HG02840 (cell line): ENCODE measurements around the gene PLCB1.

Experiments
- ATAC-seq: cut with Tn5 transposase; IDR thresholded peaks from one replicate; pipeline ENCODE4 v1.9.1; 2021; ENCODE audit warnings: mild to moderate bottlenecking, moderate library complexity, moderate number of reproducible peaks; ENCODE audit not compliant: unreplicated experiment, low FRiP score

The PLCB1 gene

DNA sequence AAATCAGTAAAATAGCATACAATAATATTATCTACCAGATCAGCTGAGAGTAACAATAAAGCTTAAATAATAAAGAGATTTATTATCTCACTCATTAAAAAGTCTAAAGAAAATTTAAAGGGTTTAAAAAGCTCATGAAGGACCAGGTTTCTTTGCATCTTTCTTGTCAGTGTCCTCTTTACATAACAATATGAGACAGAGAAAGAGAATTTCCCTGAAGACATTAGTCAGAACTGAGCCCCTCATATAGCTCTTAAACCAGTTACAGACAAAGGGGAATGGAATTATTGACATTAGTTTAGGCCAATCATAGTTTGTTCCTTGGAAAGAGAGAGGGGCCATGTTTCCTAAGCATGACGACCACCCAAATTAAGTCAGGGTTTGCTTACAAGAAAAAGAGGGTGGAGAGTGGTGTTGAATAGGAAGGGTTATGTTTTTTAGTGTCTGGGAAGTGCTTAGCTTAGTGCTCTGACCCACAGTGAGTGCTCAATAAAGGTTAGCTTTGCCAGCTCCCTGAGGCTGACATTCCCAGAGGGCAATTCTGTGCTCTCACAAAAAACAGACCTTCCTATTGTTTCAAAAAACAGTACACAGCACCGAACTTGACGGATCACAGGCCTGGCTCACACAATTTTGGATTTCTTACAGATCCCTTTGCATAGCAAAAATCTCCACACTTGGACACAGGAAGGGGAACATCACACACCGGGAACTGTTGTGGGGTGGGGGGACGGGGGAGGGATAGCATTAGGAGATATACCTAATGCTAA is 3.6 kb upstream of the PLCB1 start:
- no peak for ATAC-seq

DNA sequence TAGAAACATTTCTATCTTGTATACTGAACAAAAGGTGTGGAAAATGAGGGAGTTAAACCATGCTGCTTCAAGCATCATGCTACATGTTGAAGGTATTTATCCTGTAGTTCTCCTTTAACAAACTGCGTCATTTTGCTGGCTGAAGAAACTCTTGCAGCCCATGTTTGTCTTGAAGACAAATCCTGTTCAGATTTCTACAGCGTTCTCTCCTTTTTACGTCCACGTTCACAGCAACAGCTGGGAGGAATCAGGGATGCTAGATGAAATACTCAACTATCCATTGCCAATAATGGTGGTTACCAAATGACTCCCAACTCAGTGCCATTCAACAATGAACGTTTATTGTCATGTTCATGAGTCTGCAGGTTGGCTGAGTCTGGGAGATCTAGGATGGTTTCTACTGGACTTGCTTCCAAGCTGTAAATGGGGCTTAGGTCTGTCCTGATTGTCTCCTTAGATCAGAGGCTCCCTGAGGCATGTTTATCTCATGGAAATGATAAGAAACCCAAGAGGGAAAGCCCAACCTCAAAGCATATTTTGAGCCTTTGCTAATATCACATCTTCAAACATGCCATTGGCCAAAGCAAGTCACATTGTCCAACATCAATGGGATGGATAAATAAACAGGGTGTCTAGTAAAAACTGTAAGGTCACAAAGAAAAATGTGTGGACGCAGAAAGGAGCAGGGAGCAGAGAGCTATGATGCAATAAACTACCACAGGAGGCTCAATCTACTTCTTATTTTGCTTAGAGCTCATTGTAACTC is 2.7 kb upstream of the PLCB1 start:
- no peak for ATAC-seq

DNA sequence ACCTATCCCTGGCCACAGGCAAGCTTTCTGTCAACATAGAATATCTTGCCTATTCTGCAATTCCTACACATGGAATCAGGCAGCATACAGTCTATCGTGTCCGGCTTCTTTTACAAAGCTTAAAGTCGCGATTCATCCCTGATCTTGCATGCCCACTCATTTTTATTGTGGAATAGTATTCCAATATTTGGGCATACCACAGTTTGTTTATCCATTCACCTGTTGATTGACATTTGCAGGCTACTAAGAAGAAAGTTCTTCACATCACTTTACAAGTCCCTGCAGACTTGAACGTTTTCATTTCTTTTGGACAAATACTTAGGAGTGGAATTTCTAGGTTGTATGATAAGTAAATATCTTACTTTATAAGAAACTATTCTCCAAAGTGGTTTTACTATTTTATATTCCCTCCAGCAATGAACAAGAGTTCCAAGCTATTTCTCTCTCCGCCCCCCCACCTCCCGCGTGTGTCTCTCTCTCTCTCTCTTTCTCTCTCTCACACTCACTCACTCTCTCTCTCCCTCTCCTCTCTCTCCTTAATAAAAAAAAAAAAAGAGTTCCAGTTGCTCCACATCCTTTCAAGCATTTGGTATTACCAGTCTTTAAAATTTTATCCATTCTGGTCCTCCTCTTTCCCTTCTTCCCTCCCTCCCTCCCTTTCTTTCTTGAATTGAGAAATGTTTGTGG is 1.1 kb upstream of the PLCB1 start:
- ATAC-seq: no peak

DNA sequence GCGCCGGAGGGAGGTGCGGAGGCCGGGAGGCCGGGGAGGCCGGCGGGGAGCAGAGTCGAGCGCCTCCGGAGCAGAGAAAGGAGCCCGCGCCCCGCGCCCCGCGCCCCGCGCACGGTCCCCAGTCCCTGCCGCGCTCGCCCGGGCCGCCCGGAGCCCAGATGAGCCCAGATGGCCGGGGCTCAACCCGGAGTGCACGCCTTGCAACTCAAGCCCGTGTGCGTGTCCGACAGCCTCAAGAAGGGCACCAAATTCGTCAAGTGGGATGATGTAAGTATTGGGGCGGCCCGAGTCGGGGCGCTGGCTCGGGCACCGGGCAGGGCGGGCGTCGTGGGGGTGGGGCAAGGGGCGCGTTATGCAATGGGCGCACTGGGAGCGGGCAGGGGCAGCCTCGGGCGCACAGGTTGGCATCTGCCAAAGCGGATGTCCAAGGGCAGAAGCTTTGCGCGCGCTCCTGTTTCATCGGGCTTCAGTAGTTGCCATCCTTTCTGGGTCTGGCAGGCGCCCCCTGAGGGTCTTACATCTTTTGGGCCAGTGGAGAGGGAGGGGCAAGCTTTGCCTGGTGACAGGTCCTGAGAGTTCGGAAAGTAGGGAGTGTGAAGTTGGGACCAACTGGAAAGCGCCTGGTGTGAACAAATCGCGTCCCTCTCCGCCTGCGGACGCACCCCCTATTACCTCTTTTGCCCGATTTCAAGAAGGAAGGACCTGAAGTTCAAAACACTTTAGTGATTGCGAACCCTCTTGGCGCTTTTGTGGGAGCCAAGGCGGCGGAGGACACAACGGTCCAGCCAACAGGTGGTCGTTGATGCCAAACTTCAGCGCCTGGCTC is 631 bp downstream of the PLCB1 start:
- ATAC-seq: peak; percentile 18

DNA sequence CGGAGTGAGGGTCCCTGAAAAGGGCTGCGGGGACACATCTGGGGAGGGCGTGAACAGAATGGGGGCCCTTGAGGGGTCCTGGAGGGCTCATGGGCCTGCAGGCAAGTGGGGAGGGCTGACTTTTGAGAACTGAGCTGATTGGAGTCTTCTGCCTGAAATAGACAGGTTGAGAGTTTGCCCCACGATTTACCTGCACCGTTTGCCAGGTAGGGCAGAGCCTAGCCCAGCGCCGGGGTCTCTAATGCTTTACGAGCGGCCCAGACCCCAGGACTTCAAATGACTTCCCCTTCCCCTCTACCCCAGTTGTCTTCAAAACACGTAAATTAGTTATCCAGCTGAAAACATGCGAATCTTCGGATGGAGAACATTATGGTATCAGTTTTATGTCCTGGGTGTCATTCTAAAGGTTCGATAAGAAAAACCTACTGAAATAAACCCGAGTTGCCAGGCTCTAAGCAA is 1.3 kb downstream of the PLCB1 start:
- no peak for ATAC-seq

DNA sequence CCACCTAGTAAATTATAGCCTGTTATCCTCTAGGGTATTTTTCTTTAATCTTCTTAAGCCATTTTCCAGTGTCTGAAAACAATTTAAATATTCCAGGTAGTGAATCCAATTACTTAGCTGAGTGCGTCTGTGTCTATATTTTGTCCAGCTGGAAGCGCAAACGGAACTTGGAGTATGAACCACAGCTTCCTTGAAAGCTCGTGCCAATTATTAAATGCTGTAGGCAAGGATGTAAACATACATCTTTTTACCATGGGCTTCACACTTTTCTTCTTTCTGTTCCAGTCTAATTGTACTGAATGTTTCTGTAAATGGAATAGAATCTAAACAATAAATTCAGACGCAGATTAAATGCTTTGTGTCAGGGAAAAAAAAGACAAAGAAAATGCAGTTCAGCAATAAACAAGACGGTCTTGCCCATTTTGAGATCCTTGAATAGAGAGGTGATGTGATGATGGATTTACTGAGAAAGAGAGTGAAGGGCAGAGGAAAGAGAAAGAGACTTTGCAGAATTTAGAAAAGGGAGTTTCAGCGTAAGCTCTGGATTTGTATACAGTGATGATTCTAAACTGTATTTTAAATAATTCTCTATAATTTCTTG is 1.9 kb downstream of the PLCB1 start:
- no peak for ATAC-seq

DNA sequence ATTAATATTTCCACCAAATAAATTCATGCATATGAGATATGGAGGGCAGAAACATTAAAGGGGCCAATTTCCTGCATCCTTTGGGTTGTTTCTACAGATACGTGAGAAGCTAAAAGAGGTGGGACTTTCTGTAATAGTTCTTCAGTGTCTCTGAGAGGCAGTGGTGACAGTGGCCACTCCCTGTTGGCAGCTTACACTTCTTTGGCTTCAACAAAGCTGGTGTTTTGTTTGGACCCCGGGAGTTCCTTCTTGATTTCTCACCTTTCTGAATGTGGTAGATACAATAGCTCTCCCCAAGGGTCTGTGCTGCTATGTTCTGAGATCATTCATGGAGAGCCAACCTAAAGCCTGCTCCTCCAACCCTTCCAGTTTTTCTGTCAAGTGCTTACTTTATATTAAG is 7.8 kb downstream of the PLCB1 start:
- ATAC-seq: no peak

DNA sequence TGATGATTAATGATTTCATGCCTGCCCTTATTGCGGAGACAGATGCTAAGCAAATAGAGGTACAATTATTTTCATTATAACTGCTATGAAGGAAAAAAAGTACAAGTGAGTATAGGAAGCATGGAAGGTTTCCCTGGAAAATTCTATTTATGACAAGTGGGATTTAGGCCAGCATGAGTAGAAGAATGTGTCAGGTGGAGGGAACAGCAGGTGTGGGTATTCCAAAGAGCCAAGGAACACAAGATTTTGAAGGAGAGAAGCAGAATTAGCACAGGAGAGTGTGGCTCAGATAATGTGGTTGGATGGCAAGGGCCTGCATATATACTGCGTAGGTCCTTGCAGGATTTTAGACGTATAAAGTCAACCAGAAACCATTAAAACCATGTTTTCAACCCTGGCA is 11.4 kb downstream of the PLCB1 start:
- no peak for ATAC-seq

DNA sequence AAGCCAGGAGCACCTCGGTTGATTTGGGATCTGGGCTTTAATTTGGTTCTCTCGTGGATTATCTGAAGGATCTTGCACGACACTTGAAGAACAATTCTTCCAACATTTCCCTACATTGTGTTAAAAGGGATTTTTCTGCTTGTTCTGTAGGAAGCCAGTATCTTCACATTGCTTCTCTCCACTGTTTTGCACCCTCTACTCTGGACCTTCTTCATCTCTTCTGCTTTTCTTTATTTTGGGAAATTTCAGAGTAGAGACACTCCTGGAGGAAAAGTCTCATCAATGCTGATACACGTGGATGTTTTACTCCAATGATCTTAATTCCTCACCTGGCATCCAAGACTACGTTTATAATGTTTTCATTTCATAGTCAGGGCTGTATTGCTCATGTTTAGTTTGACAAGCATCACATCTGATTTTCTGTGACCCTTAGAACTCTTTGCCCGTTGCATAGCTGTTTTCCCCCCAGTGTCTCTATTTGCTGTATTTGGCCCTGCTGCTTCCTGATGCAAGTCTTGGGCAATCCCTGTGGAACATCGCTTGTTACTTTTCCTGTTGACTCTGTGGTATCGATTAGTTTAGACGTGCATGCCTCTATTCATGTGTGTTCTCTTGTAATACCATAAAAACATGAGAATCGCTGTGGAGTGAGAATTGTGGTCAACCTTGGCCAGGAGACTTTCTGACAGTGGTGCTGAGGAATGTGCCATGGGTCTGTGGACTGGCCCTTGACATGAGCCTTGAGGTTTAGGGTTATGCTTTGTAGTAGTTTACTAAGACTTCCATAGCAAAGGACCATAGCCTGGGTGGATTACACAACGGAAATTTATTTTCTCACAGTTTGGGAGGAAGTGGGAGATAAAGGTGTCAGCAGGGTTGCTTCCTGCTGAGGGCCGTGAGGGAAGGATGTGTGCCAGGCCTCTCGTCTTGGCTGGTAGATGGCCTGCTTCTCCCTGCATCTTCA is 12.5 kb downstream of the PLCB1 start:
- ATAC-seq: no peak

DNA sequence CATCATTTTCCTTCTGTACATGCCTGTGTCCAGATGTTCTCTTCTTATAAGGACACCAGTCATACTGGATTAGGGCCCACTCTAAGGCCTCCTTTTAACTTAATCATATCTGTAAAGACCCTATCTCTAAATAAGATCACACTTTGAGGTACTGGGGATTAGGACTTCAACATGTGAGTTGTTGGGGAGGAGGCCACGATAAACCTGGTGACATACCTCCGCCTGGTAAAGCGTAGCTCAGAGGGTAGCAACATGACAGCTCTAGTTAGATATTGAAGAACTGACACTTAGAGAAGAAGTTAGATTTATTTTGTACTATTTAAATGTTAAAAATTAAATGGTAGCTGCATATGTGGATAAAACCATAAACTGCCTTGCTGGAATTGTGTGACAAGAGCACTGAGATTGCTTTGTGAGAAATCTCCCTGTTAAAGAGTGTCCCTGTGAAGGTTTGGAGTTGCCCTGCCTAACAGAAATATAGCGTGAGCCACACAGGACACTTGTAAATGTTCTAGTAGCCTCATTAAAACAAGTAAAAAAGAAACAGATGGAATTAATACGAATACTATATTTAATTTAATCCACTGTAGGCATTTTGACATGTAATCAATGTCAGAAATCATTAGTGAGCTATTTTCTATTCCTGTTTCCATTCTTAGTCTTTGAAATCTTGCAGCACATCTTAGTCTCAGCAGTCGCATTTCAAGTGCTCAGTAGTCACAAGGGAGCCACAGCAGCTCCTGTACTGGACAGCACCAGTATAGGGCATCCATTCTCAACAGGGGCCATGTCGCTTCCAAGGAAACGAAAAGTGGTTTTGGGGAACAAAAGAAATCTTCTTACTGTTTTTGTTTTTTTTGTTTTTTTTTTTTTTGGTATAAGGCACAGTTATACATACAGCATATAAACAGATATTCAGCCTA is 13.4 kb downstream of the PLCB1 start:
- no peak for ATAC-seq

DNA sequence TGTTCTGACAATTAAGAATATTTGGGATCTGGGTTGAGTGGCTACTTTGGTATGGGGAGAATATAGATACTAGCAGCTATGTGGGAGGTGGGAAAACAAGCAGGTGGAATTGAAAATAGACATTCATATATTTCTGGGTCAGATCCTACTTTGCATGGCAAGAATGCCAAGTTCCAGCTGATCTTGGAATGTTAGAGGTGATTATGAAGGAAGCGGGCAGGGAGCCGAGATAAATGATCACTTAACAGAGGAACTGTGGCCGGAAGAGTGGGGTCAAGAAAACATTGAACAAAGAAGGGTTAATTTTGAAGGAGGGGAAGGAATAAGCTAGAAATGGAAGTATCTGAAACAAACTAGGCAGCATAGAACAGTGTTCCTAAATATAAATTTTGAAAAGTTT is 15.4 kb downstream of the PLCB1 start:
- ATAC-seq: no peak

DNA sequence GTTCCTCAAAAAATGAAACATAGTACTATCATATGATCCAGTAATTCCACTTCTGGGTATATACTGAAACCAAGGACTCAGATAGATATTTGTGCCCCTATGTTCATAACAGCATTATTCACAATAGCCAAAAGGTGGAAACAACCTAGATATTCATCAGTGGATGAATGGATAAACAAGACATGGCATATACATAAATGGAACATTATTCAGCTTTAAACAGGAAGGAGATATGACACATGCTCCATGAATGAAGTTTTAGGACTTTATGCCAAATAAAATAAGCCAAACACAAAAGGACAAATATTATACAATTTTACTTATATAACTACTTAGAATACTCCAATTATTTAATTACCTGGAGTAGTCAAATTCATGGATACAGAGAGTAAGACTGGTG is 16.4 kb downstream of the PLCB1 start:
- ATAC-seq: no peak

DNA sequence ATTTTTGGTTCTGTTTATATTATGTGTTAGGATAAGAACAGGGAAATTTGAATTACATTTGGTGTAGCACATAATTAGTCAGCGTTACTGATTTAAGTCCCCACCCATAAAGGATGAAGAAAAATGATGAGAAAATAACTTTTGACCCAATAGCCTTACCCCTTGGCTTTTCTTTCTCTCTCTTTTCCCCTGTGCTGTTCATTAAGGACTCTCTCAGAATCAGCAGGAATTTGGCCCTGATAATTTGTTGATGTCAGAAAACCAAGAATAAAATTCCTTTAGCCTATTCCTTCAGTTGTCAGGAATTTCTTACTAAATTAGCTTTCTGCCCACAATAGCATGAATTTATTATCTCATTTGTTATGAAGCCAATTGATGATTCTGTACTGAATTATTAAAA is 18.5 kb downstream of the PLCB1 start:
- no peak for ATAC-seq

DNA sequence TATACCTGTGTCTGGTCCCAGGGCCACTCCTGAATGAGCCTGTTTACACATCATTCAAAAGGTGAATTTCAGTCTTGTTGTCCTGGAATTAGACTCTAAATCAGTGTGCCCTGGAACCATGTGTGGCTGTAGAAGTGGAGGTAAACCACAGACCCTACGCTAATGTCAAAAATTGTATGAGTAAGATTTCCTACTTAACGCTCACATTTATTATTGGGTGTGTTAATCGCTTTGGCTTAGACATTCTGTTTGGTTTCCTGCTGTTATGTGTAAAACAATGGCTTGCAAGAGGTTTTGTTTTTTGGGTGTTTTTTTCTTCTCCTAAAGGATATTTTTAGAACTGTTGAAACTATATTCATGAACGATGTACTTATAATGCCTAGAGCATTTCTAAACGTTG is 19.3 kb downstream of the PLCB1 start:
- ATAC-seq: no peak

DNA sequence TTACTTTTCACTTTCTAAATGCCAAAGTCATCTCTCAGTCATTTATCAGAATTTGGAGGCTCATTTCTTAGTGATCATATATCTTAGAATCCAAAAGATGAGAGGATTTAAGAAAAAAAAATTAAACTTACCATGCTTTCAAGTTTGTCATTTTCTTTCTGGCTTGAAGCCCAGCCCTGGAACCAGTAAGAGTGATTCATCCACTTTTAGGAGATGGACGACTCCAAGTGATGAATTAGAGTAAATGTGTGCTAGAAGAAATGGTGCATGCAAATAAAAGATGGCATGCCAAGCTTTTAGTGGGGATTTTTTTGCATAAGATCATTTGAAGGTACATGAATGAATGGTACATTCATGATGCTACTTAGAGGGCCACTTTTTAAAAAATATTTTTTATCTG is 20.1 kb downstream of the PLCB1 start:
- no peak for ATAC-seq

DNA sequence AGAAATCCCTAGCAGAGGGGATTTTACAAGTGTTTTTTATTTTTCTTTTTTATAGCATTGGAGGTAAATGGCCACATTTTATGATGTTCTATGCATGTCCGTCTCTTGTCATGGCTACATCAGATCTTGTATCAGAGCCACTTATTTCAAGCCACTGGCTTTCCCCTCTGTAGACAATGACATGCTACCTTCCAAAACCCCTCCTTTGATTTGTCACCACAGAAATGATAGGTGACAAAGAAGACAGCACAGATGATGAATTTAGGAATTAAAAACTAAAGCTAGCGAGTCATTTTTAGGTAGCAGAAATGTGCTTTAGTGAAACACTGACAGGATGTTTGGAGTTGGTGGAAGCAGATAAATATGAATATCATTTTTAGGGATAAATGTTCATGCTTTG is 20.8 kb downstream of the PLCB1 start:
- no peak for ATAC-seq

DNA sequence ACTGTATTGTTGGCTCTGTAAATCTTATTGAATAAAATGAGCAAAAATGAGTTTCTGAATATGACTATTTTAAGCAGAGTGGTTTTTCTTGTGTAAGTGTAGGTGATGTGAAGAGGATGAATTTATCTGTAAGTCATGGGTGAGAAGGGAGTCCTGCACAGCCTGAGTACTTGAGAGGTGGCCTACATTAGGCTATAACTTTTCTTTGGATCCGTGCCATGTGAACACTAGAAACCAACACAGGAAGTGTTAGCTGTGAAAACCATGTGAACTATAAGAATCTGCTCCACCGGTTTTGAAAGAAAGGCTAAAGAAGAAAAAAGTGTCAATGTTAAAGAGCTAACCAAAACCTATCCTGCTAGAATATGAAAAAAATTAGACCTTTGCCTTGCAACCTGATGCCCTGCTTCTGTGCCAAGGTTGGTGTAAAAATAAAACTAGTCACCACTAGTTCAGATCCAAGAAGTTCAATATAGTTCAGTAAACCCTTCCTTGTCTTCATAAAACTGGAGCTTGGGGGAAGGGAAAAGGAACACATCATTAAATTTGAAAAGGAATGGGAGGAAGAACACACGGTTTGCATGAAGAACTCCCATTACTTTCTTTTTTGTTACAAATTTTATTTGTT is 21.3 kb downstream of the PLCB1 start:
- no peak for ATAC-seq

DNA sequence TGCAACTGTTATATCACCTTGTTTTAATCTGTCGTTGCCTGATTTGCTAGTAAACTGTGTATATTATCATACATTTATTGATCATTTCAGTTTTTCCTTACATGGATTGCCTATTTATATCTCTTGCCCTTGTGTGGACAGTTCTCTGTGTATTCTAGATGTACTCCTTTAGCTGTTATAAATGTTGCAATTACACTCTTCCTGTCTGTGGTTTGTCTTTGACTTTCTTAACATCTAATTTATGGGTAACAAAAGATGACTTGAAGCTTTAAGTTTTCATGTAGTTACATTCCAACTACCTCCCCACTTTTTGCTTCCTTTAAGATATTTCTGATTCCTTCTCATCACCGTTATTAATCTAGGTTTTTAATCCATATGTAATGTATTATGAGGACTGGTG is 22.6 kb downstream of the PLCB1 start:
- no peak for ATAC-seq
